Measurements from ENCODE around the gene RAD51B. TPM values are rescaled to one million over a fixed set of nuclear protein-coding genes. Genes with fewer than 3 reads are reported as not detected.

The RAD51B gene
- total RNA-seq, 6 experiments from 2014 or later = 2.7 to 5.8 (median 4.3) TPM

DNA sequence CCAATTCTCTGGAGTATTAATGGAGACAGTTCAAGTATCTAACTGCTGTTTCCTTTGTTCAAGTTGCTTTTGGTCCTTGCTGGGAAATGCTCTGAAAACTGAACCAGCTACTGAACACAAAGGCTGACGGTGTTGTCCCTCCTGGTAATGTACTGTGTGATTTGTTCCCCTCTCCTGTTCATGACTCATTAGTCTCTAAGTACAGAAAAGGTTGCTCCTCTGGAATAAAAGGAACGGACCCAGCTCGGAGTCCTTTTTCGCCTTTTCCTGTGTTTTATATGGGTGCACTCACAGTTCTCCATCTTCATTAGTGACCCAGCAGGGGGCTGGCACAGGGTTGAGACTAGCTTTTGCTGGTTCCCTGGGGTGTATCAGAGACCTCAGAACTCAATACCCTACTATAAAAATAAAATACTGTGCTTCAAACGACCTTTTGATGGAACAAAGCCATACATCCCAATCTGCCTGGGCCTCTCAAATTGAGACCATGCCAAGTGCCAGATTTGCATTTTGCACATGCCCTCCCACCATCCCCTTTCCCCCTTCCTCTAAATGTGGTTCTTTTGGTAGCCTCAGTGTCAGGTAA lies 269.7 kb downstream of the RAD51B start:
- no peaks in the 10 kb centered on the region for H3K9me3 ChIP-seq
- intact Hi-C loops (cut with DNase I) = no loop called here
- no peak overlapping the region for H3K27ac ChIP-seq
- DNase-seq (no peak), ATAC-seq (no peak)
- H3K36me3 ChIP-seq = no peaks in the 10 kb centered on the region
- no peak overlapping the region for H3K4me3 ChIP-seq
- H3K27me3 ChIP-seq = no peaks in the 10 kb centered on the region
- WGBS (ENCODE audit: insufficient coverage, low coverage, low lambda C conversion rate, missing lambda C conversion rate) = 67% methylated on average over 2 of the region's 5 CpGs
- no peaks in the 10 kb centered on the region for H3K4me1 ChIP-seq
- TF ChIP-seq, protein P1, sequence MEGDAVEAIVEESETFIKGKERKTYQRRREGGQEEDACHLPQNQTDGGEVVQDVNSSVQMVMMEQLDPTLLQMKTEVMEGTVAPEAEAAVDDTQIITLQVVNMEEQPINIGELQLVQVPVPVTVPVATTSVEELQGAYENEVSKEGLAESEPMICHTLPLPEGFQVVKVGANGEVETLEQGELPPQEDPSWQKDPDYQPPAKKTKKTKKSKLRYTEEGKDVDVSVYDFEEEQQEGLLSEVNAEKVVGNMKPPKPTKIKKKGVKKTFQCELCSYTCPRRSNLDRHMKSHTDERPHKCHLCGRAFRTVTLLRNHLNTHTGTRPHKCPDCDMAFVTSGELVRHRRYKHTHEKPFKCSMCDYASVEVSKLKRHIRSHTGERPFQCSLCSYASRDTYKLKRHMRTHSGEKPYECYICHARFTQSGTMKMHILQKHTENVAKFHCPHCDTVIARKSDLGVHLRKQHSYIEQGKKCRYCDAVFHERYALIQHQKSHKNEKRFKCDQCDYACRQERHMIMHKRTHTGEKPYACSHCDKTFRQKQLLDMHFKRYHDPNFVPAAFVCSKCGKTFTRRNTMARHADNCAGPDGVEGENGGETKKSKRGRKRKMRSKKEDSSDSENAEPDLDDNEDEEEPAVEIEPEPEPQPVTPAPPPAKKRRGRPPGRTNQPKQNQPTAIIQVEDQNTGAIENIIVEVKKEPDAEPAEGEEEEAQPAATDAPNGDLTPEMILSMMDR (IDR thresholded peaks at IDR 0.05) = no peak
- no peak for TF ChIP-seq POLR2A (IDR thresholded peaks at IDR 0.05)

DNA sequence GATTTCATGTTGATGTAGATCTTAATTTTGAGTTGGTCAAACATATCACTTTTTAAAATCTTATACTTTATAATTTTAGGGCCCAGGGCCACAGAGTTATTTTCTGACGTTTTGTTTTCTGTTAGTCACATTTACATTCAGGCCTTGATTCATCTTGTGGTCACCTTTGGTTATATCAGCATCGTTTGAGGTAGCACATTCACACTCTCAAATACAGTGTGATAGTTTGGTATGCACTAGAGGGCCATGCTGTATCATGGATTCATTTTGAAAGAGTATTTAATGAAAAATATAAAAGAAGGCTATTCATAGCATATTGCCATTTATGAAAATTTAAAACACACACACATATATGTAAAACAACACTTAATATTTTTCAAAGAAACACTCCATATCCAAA lies 274.6 kb downstream of the RAD51B start:
- H3K4me3 ChIP-seq = no peak overlapping the region
- WGBS (ENCODE audit: insufficient coverage, low coverage, low lambda C conversion rate, missing lambda C conversion rate) = 53% methylated on average over 2 of the region's 2 CpGs
- intact Hi-C loops (cut with DNase I) = no loop called here
- no peaks in the 10 kb centered on the region for H3K4me1 ChIP-seq
- DNase-seq (no peak), ATAC-seq (no peak)
- H3K9me3 ChIP-seq = no peaks in the 10 kb centered on the region
- no peak for TF ChIP-seq POLR2A (IDR thresholded peaks at IDR 0.05)
- TF ChIP-seq, protein P1 (IDR thresholded peaks at IDR 0.05) = no peak
- no peaks in the 10 kb centered on the region for H3K36me3 ChIP-seq
- H3K27me3 ChIP-seq = no peaks in the 10 kb centered on the region
- H3K27ac ChIP-seq = no peak overlapping the region

DNA sequence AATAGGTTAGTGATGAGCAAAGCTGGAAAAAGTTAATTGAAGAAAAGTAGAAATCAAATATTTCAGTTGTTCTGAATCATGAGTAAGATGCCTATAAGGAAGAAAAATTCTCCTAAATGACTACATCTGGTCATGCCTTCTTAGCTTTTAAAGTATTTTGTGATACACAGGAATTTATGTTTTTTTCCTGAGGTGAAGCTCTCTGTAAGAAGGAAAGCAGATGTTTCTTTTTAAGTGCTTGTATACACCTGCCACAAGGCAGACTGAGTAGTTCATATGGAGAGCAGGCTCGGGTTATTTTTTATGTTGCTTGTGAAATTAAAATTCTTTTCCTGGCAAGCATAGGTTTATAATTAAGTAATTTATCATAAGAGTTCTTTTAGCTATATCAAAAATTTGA lies 275.2 kb downstream of the RAD51B start:
- ATAC-seq = no peak
- intact Hi-C loops (cut with DNase I) = no loop called here
- TF ChIP-seq, protein P1 (IDR thresholded peaks at IDR 0.05) = no peak
- no peak for TF ChIP-seq POLR2A (IDR thresholded peaks at IDR 0.05)
- no peaks in the 10 kb centered on the region for H3K27me3 ChIP-seq
- H3K4me3 ChIP-seq = no peak overlapping the region
- H3K36me3 ChIP-seq = no peaks in the 10 kb centered on the region
- no peak overlapping the region for H3K27ac ChIP-seq
- no peaks in the 10 kb centered on the region for H3K9me3 ChIP-seq
- no peaks in the 10 kb centered on the region for H3K4me1 ChIP-seq
- WGBS (ENCODE audit: insufficient coverage, low coverage, low lambda C conversion rate, missing lambda C conversion rate) = 75% methylated on average over 1 of the region's 1 CpG
- no peak for DNase-seq

DNA sequence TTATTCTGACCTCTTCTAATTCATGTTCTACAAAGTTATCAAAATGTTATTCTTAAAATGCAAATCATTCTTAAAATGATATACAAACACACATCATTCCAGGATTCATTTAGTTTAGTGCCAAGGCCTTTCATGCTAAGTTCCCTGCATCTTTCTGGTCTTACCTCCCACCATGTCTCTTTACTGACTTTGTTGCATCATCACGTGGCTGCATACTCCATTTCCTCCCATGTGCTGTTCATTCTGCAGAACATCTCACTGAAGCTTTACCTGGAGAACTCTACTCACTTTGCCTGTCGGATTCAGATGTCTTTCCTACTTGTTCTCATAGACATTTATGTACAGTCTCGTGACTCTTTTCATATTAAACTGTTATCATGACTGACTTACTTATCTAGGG lies 278.1 kb downstream of the RAD51B start:
- TF ChIP-seq POLR2A (IDR thresholded peaks at IDR 0.05) = no peak
- TF ChIP-seq, protein P1 (IDR thresholded peaks at IDR 0.05) = no peak
- DNase-seq (no peak), ATAC-seq (no peak)
- 87% methylated on average over 3 of the region's 3 CpGs for WGBS (ENCODE audit: insufficient coverage, low coverage, low lambda C conversion rate, missing lambda C conversion rate)
- Histone ChIP-seq H3K9me3 (peaks cover 0 to 5% (median 0%) of the 10 kb centered on the region in 4 donors), H3K4me1 (no peaks in the 10 kb centered on the region), H3K27ac (no peak overlapping the region), H3K27me3 (no peaks in the 10 kb centered on the region), H3K36me3 (no peaks in the 10 kb centered on the region), H3K4me3 (no peak overlapping the region)
- intact Hi-C loops (cut with DNase I) = no loop called here

DNA sequence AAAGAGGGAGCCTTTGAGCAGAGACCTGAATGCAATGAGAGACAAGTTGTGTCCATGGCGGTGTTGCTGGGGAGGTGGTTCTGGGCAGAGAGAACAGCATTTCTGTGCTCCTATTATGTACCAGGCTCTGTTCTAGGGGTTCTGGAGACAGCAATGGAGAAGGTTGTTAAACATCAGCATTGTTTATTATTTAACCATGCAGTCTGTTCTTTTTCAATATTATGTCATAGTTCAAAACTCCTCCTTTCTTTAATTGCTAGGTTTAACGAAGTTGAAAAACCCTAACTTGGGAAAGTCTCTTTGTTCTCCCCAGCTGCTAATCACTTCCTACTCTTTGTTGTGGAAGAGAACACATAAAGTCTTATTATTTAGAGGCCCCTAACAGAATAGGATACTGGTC lies 279.3 kb downstream of the RAD51B start:
- DNase-seq (no peak), ATAC-seq (no peak)
- WGBS (ENCODE audit: insufficient coverage, low coverage, low lambda C conversion rate, missing lambda C conversion rate) = 83% methylated on average over 1 of the region's 2 CpGs
- Histone ChIP-seq H3K36me3 (no peaks in the 10 kb centered on the region), H3K4me1 (no peaks in the 10 kb centered on the region), H3K27me3 (no peaks in the 10 kb centered on the region), H3K27ac (no peak overlapping the region), H3K9me3 (peaks cover 0 to 5% (median 0%) of the 10 kb centered on the region in 4 donors), H3K4me3 (no peak overlapping the region)
- no peak for TF ChIP-seq POLR2A (IDR thresholded peaks at IDR 0.05)
- TF ChIP-seq, protein P1 (IDR thresholded peaks at IDR 0.05) = no peak
- intact Hi-C loops (cut with DNase I) = no loop called here
